K562 (cell line): ENCODE data around the gene RNFT2. TPM values are rescaled to one million over a fixed set of nuclear protein-coding genes. Genes with fewer than 3 reads are reported as not detected.
A peak's percentile ranks its signal among the peaks of the same experiment; 100 is the strongest.

Source experiments
- E2F5 ChIP-seq: sonication (generic); formaldehyde crosslinking; IDR thresholded peaks from 2 replicates; pipeline ENCODE4 v1.8.0; 2022; ENCODE audit warnings: mild to moderate bottlenecking, missing genetic modification reagents
- ETV6 ChIP-seq, 3 experiments: fragments of 150-350 bp in 1 of 3; sonication (generic) in 1 of 3; formaldehyde crosslinking in 1 of 3; IDR thresholded peaks; 2 replicates each; pipeline versions ENCODE4 v1.6.1 to v1.8.0; 2014 to 2022; ENCODE audit warnings: borderline replicate concordance in 2 of 3, low read depth in 2 of 3, antibody characterized with exemption in 1 of 3, low read length in 1 of 3, mild to moderate bottlenecking in 1 of 3, missing genetic modification reagents in 1 of 3
- FOSL1 ChIP-seq: fragments of 200-800 bp; sonication (Bioruptor generic); conservative IDR thresholded peaks from 2 replicates; pipeline ENCODE4 v1.6.1; 2016; ENCODE audit warnings: missing genetic modification characterization, missing compliant biosample characterization
- FOXA3 ChIP-seq, 2 experiments: fragments of 450-650 bp in 1 of 2; sonication (generic) in 1 of 2; formaldehyde crosslinking; IDR thresholded peaks in 1 of 2; conservative IDR thresholded peaks in 1 of 2; 2 replicates each; pipeline versions ENCODE4 v1.4.0 to v1.8.0; 2020 to 2022; ENCODE audit warnings: mild to moderate bottlenecking in 2 of 2, missing genetic modification reagents in 1 of 2
- IRF1 ChIP-seq: sonication (generic); formaldehyde crosslinking; IDR thresholded peaks from 2 replicates; pipeline ENCODE4 v1.8.0; 2022; ENCODE audit warnings: missing genetic modification reagents, mild to moderate bottlenecking, borderline replicate concordance
- MYC ChIP-seq, 2 experiments: fragments of 250-450 bp in 1 of 2; sonication (Bioruptor Pico) in 1 of 2; IDR thresholded peaks; 2 replicates each; pipeline versions ENCODE4 v1.5.1 to v1.6.1; 2012 to 2021; ENCODE audit warnings: low read depth in 2 of 2, borderline replicate concordance in 1 of 2, improper control_type of control experiment in 1 of 2, low read length in 1 of 2, mild to moderate bottlenecking in 1 of 2, moderate library complexity in 1 of 2
- RAD21 ChIP-seq, 2 experiments: fragments of 250-450 bp in 1 of 2; fragments of 450-650 bp in 1 of 2; sonication (Bioruptor Pico) in 1 of 2; formaldehyde crosslinking in 1 of 2; IDR thresholded peaks in 1 of 2; conservative IDR thresholded peaks in 1 of 2; 2 replicates each; pipeline versions ENCODE4 v1.4.0 to v1.8.0; 2020 to 2022; ENCODE audit warnings: mild to moderate bottlenecking in 2 of 2, moderate library complexity in 1 of 2
- polyA plus RNA-seq, 8 experiments: library from polyadenylated mRNA; depleted of rRNA in 4 of 8; stranded (reverse) in 5 of 8; unstranded in 3 of 8; fragments of >200 nt; fragmentation: Nextera tagmentation in 2 of 8; fragmentation: Illumina TruSeq in 1 of 8; extraction: Ambion mirVana in 2 of 8; extraction: Trizol in 1 of 8; gene quantifications; 2 replicates each; pipeline versions ENCODE4 v1.2.1 to v1.2.3, GENCODE V29; 2011 to 2014; ENCODE audit warnings: inconsistent platforms in 1 of 8, missing spikeins in 1 of 8
- total RNA-seq, 7 experiments: library from RNA; depleted of rRNA in 6 of 7; stranded (reverse); fragments of >200 nt in 6 of 7; fragmentation: Illumina TruSeq in 2 of 7; extraction: Trizol in 2 of 7; gene quantifications; 2 replicates each; pipeline versions ENCODE4 v1.2.1 to v1.2.3, GENCODE V29; 2011 to 2021; ENCODE audit warnings: low replicate concordance in 1 of 7

Gene RNFT2
- total and polyA plus RNA-seq, 9 of the 15 experiments (the other 6 are each of a cell fraction or from before 2014, with no cell fraction given) = 3.6 to 26.3 (median 9.5) TPM

DNA sequence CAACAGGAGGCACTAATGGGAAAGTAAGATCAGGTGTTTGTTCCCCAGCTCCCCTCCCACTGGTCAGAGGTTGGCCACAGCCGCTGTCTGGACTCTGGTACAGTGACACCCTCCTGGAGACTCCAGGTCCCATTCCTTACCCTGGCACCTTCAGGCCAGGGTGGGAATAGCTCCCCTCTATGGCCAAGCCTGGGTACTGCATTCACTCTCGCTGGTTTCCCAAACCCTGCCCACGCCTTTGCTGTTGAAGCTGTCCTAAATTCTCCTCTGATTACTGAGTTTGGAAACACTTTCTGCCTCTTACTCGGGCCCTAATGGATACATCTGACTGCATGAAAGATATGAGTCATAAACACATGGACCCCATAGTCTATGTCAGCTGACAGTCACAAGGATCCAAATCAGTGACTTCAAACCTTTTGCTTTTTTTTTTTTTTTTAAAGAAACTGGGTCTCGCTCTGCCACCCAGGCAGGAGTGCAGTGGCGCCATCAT, 125.2 kb downstream of the RNFT2 start (continued):
- TF ChIP-seq ETV6 (IDR thresholded peaks at IDR 0.05; ENCODE audit: borderline replicate concordance in 1 of 2, low read depth in 2 of 2, low read length in 1 of 2) (no peak), ETV6 (CRISPR knock-in tag; IDR thresholded peaks at IDR 0.05; ENCODE audit: borderline replicate concordance) (no peak), E2F5 (CRISPR knock-in tag) (no peak), FOSL1 (tag) (peak; percentile 52; the same call in 1 of the 2 replicates), RAD21 (CRISPR knock-in tag; conservative IDR thresholded peaks at IDR 0.05 in 1 of 2, IDR thresholded peaks at IDR 0.05 in 1 of 2) (peak in 1 of 2 experiments; percentile 52; a peak in 2 of 4 replicates), FOXA3 (CRISPR knock-in tag; conservative IDR thresholded peaks at IDR 0.05 in 1 of 2, IDR thresholded peaks at IDR 0.05 in 1 of 2) (no peak), IRF1 (CRISPR knock-in tag) (no peak), MYC (IDR thresholded peaks at IDR 0.05; ENCODE audit: low read depth, low read length) (no peak), MYC (CRISPR knock-in tag; IDR thresholded peaks at IDR 0.05; ENCODE audit: borderline replicate concordance, low read depth) (no peak)
